Kidney epithelial cell (primary cell): Measurements from ENCODE around the gene CST3. TPM values are rescaled to one million over a fixed set of nuclear protein-coding genes. Genes with fewer than 3 reads are reported as not detected.

Experiments used
- DNase-seq: peaks from one replicate; pipeline ENCODE4 v3.0.0-alpha.2; 2010; ENCODE audit warnings: low read depth
- H3K27me3 ChIP-seq: 2 replicates; pipeline ENCODE4 v1.6.0; 2011; ENCODE audit warnings: low read length; ENCODE audit not compliant: control insufficient read depth, insufficient read depth
- H3K36me3 ChIP-seq: 2 replicates; pipeline ENCODE4 v1.5.1; 2011; ENCODE audit warnings: low read length; ENCODE audit not compliant: control insufficient read depth, insufficient read depth
- H3K4me3 ChIP-seq: 2 replicates; pipeline ENCODE4 v1.5.1; 2011; ENCODE audit warnings: low read depth, mild to moderate bottlenecking, control low read depth, low read length
- CTCF ChIP-seq: IDR thresholded peaks from 2 replicates; pipeline ENCODE4 v1.5.1; 2011; ENCODE audit warnings: mild to moderate bottlenecking, moderate library complexity, low read length, control low read depth, inconsistent platforms; ENCODE audit not compliant: insufficient read depth, poor library complexity, severe bottlenecking
- total RNA-seq: library from RNA; depleted of rRNA; stranded (reverse); fragments of >200 nt; gene quantifications from 2 replicates; pipeline ENCODE4 v1.2.3, GENCODE V29; 2015

CST3 gene
- total RNA-seq, 1 donor from 2014 or later, result 303 TPM

GRCh38 chr20:23588434-23589403, 49.0 kb downstream of the CST3 start:
- no peak for DNase-seq
- no peaks in the 10 kb centered on the region for H3K27me3 ChIP-seq
- no peak for TF ChIP-seq CTCF
- H3K4me3 ChIP-seq, result no peak overlapping the region
- H3K36me3 ChIP-seq, result no peaks in the 10 kb centered on the region

GRCh38 chr20:23587631-23588030, 50.1 kb downstream of the CST3 start:
- Histone ChIP-seq H3K27me3 (no peaks in the 10 kb centered on the region), H3K36me3 (no peaks in the 10 kb centered on the region), H3K4me3 (no peak overlapping the region)
- TF ChIP-seq CTCF, result no peak
- no peak for DNase-seq

- no peak overlapping the region for H3K4me3 ChIP-seq
- no peaks in the 10 kb centered on the region for H3K27me3 ChIP-seq
- TF ChIP-seq CTCF, result no peak
- H3K36me3 ChIP-seq, result no peaks in the 10 kb centered on the region
- no peak for DNase-seq
Measured at GRCh38 chr20:23586735-23587525, 50.8 kb downstream of the CST3 start.

GRCh38 chr20:23585808-23586734, 51.7 kb downstream of the CST3 start:
- H3K27me3 ChIP-seq, result no peaks in the 10 kb centered on the region
- no peak overlapping the region for H3K4me3 ChIP-seq
- no peaks in the 10 kb centered on the region for H3K36me3 ChIP-seq
- no peak for DNase-seq
- no peak for TF ChIP-seq CTCF

DNA sequence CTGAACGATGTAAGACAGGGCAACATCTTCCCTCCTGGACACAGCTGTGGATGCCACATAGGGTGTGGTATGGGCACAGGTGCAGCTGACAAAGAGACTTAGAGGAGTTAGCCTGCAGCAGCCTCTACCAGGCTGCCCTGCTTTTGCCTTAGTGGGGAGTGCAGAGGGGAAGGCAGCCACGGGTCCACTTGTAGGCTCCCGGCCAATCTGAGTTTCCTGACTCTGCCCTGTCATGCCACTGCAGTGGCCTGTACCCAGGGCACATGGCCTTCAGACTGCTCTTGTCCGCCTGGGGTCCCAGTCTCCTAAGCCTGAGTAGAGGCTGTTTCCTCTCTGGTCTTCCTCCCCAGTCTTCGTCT, 52.3 kb downstream of the CST3 start:
- DNase-seq, result no peak
- Histone ChIP-seq H3K4me3 (no peak overlapping the region), H3K27me3 (no peaks in the 10 kb centered on the region), H3K36me3 (no peaks in the 10 kb centered on the region)
- no peak for TF ChIP-seq CTCF
